SK-MEL-5 (cell line): Measurements from ENCODE around the gene ARPC5. TPM values are rescaled to one million over a fixed set of nuclear protein-coding genes. Genes with fewer than 3 reads are reported as not detected.

Experiments used
- DNase-seq: peaks from one replicate; pipeline ENCODE4 v3.0.0-alpha.2; 2016; ENCODE audit warnings: low read depth, low spot score
- in situ Hi-C: cut with HindIII; loops from 2 replicates; pipeline ENCODE4 v1.10.0; 2016; ENCODE audit warnings: low sequenced_read_pairs, high pct_unique_total_duplicates, low pct_unique_long_range_greater_than_20kb
- total RNA-seq: library from RNA; depleted of rRNA; stranded (reverse); fragments of >200 nt; shearing (Covaris generic); gene quantifications from 2 replicates; pipeline ENCODE4 v1.2.3, GENCODE V29; 2014; rRNA removed

The ARPC5 gene
- total RNA-seq, 1 experiment from 2014 or later, result 190 TPM

DNA sequence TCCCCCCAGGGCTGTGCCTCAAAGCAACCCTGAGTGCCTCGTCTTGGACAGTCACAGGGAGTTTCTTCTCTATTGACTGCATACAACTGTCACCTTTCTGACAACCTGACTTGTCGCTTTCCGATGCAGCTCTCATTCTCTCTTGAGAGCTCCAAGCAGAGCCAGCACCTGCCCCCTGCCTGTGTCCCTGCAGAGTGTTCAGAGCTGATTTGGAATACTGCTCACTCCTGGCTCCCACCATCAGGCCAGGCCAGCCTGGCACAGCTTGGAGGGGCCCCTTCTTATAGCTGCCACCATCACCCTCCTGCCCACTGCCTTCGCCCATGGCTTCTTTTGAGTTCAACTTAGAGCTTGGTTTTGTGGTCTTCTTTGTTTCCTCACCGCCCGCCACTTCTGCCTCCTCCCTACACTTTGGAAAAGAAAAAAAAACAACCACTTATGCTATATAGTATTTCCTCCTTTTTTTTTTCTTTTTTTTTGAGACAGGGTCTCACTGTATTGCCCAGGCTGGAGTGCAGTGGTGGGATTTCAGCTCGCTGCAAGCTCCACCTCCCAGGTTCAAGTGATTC is 57.6 kb downstream of the ARPC5 start:
- in situ Hi-C loops, result no loop called here
- no peak for DNase-seq

DNA sequence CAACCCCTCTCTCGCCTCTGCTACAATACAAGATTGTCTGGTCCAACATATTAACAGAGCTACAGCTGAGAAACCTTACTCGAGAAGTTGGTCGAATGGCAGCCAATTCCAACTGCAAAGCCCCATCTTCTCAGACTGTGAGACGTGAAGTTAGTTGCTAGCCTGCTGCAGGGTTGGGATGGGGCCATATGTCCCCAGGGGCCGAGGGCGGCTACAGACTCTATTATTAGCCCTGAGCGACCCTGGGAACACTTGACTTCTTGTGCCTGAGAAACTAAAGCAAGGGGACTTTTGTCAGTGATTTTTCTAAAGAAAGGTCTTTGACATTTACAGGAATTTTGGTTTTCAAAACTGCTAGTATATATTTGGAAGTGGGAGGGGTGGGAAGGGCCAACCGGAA is 59.0 kb downstream of the ARPC5 start:
- in situ Hi-C loops, result no loop called here
- DNase-seq, result no peak

DNA sequence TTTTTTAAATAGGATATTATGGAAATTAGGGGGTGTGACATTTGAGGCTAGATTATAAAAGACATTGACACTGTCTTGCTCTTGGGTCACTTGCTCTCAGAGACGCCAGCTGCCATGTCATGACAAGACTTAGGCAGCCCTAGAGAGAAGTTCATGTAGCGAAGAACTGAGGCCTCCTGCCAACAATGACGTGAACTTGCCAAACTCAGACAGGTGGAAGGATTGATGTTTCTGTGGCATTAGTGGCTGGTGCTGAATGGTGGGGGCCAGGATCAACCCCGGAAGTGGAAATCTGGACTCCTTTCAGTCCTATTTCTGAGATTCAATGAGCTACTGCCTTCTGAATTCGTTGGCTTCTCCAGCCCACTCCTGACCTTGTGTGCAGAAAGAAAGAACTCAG is 60.0 kb downstream of the ARPC5 start:
- in situ Hi-C loops, result no loop called here
- no peak for DNase-seq

DNA sequence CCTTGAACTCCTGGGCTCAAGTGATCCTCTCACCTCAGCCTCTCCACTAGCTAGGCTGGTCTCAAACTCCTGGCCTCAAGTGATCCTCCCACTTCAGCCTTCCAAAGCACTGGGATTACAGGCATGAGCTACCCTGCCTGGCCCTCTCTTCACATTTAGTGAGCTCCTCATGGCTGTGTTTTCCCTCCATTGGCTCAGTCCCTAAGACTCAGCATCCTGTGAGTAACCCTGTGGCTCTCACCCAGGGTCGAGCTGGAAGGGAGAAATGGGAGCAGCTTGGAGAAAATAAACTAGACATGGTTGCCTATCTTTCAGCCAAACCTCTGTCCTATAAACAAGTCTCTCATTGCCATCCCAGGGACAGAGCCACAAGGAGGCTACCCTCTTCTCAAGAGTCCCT is 62.9 kb downstream of the ARPC5 start:
- in situ Hi-C loops, result no loop called here
- DNase-seq, result no peak

DNA sequence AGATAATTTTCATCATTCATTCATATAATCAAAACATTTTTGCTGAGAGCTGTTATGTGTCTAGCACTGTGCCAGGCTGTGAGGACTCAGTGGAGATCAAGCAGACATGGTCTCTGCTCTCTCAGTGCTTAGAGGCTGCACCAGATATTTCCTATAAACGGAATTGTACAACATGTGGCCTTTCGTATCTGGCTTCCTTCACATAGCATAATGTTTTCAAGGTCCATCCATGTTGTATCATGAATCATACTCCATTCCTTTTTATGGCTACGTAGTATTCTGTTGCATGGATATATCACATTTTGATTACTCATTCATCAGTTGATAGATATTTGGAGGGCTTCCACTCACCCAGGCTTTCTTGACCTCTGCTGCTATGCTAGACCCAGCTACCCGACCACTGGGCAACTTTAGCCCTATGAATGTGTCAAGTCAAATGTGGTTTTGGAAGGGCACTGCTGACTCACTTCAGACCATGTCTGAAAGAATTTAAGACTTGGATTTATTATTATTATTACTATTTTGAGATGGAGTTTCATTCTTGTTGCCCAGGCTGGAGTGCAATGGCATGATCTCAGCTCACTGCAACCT is 63.8 kb downstream of the ARPC5 start:
- no peak for DNase-seq
- in situ Hi-C loops, result no loop called here

Other genes with a start within 250 kb of the ARPC5 start
- 0.03 and 0.08 TPM in 2 replicates for gene NMNAT2, start 217.4 kb downstream of the ARPC5 start, total RNA-seq
- 15.8 and 21.1 TPM in 2 replicates for gene SMG7, start 163.3 kb downstream of the ARPC5 start, total RNA-seq
- 0.08 TPM in 1 of 2 replicates, not detected in the other for gene NCF2, start 45.3 kb downstream of the ARPC5 start, total RNA-seq
- gene APOBEC4, start 17.5 kb upstream of the ARPC5 start, total RNA-seq, result not detected in 2 replicates
- 5.9 and 6.0 TPM in 2 replicates for gene RGL1, start 169.3 kb upstream of the ARPC5 start, total RNA-seq